Lung (tissue), 12 donors: ENCODE data around the gene KCNT1. TPM values are rescaled to one million over a fixed set of nuclear protein-coding genes. Genes with fewer than 3 reads are reported as not detected.
A peak's percentile ranks its signal among the peaks of the same experiment; 100 is the strongest.

Experiments used
- ATAC-seq: fragments of 200-7000 bp; cut with Tn5 transposase; one replicate; pipeline ENCODE4 v1.9.1; 2020; ENCODE audit warnings: moderate number of reproducible peaks; ENCODE audit not compliant: insufficient read depth, low FRiP score
- DNase-seq, 3 donors: peaks; one replicate each; pipeline ENCODE4 v3.0.0-alpha.2; 2013 to 2017
- H3K27ac ChIP-seq, 2 donors: one replicate each; pipeline ENCODE4 v1.5.1; 2013; ENCODE audit warnings: mild to moderate bottlenecking in 2 of 2, moderate library complexity in 2 of 2, control low read depth in 1 of 2, inconsistent platforms in 1 of 2, low read depth in 1 of 2, low read length in 1 of 2
- H3K27me3 ChIP-seq, 3 donors: one replicate each; pipeline ENCODE4 v1.5.1; 2013; ENCODE audit warnings: low read length in 2 of 3; ENCODE audit not compliant: control insufficient read depth in 3 of 3, insufficient read depth in 3 of 3
- H3K36me3 ChIP-seq, 4 donors: one replicate each; pipeline ENCODE4 v1.5.1; 2013; ENCODE audit warnings: low read length in 4 of 4, mild to moderate bottlenecking in 1 of 4, moderate library complexity in 1 of 4; ENCODE audit not compliant: control insufficient read depth in 4 of 4, insufficient read depth in 4 of 4
- H3K4me1 ChIP-seq, 5 donors: one replicate each; pipeline ENCODE4 v1.5.1; 2013; ENCODE audit warnings: low read length in 5 of 5, mild to moderate bottlenecking in 2 of 5, moderate library complexity in 1 of 5; ENCODE audit not compliant: control insufficient read depth in 5 of 5, insufficient read depth in 5 of 5
- H3K4me3 ChIP-seq: one replicate; pipeline ENCODE4 v1.5.1; 2013; ENCODE audit warnings: mild to moderate bottlenecking, control low read depth, moderate library complexity
- H3K9ac ChIP-seq, 2 donors: one replicate each; pipeline ENCODE4 v1.5.1; 2013; ENCODE audit warnings: low read length in 2 of 2, control low read depth in 1 of 2; ENCODE audit not compliant: insufficient read depth in 1 of 2
- H3K9me3 ChIP-seq, 4 donors: one replicate each; pipeline ENCODE4 v1.5.1; 2013; ENCODE audit warnings: low read length in 3 of 4, mild to moderate bottlenecking in 1 of 4, moderate library complexity in 1 of 4; ENCODE audit not compliant: control insufficient read depth in 4 of 4, insufficient read depth in 3 of 4
- CTCF ChIP-seq: IDR thresholded peaks from 2 replicates; pipeline ENCODE4 v1.5.1; 2012; ENCODE audit warnings: mild to moderate bottlenecking; ENCODE audit errors: control extremely low read depth, extremely low read depth
- WGBS, 2 donors: extraction: QIAGEN DNeasy Blood & Tissue Kit; methylation state at CpG; one replicate each; pipeline ENCODE4 v1.1.7; 2013; 5-methylcytosine and 5-hydroxymethylcytosine counted together
- polyA plus RNA-seq, 2 donors: library from polyadenylated mRNA; stranded (reverse); fragments of 200-250 nt; gene quantifications; one replicate each; pipeline ENCODE4 v1.2.1, GENCODE V29; 2013
- total RNA-seq, 2 donors: library from RNA; depleted of rRNA in 1 of 2; stranded (reverse); fragments of >200 nt in 1 of 2; gene quantifications; one replicate each; pipeline ENCODE4 v1.2.1, GENCODE V29; 2014 to 2021
- donor health status: control.
- donor health status: control.
- donor health status: Bipolar disorder and iron deficiency.
- donor health status: healthy.
- donor health status: DM: yes; HTN: yes; CAD: no.

The KCNT1 gene
- total and polyA plus RNA-seq, 4 donors = 0.06 to 0.28 (median 0.11) TPM

GRCh38 chr9:135796784-135797485 lies 95.0 kb downstream of the KCNT1 start:
- 73 to 81% methylated on average over 22 of the region's 22 CpGs for WGBS, 2 donors
- Histone ChIP-seq H3K27ac (no peak overlapping the region), H3K36me3 (no peaks in the 10 kb centered on the region), H3K9me3 (no peaks in the 10 kb centered on the region), H3K9ac (no peak overlapping the region), H3K4me3 (no peak overlapping the region), H3K27me3 (no peaks in the 10 kb centered on the region), H3K4me1 (peaks cover 0 to 4% (median 0%) of the 10 kb centered on the region in 5 donors)
- no peak for TF ChIP-seq CTCF
- ATAC-seq = no peak
- no peak for DNase-seq

GRCh38 chr9:135797507-135798262 lies 95.7 kb downstream of the KCNT1 start:
- no peak for ATAC-seq
- H3K36me3 ChIP-seq = no peaks in the 10 kb centered on the region
- no peak overlapping the region for H3K9ac ChIP-seq
- no peak overlapping the region for H3K27ac ChIP-seq
- no peak for TF ChIP-seq CTCF
- 35 to 49% methylated on average over 24 of the region's 24 CpGs for WGBS, 2 donors
- H3K27me3 ChIP-seq = no peaks in the 10 kb centered on the region
- no peaks in the 10 kb centered on the region for H3K9me3 ChIP-seq
- H3K4me1 ChIP-seq = peaks cover 0 to 4% (median 0%) of the 10 kb centered on the region in 5 donors
- DNase-seq = peak in 2 of 3 donors; percentile 21 to 33
- H3K4me3 ChIP-seq = no peak overlapping the region

- peak overlapping the region in 1 of 2 donors; percentile 13 for H3K27ac ChIP-seq
- 81 to 88% methylated on average over 10 of the region's 10 CpGs for WGBS, 2 donors
- no peak overlapping the region for H3K9ac ChIP-seq
- no peak for TF ChIP-seq CTCF
- no peak overlapping the region for H3K4me3 ChIP-seq
- H3K9me3 ChIP-seq = no peaks in the 10 kb centered on the region
- no peaks in the 10 kb centered on the region for H3K36me3 ChIP-seq
- no peaks in the 10 kb centered on the region for H3K27me3 ChIP-seq
- no peak for ATAC-seq
- H3K4me1 ChIP-seq = peaks cover 0 to 4% (median 0%) of the 10 kb centered on the region in 5 donors
- no peak for DNase-seq
These were observed 96.2 kb downstream of the KCNT1 start for GRCh38 chr9:135798263-135798585.
